Measurements from ENCODE around the gene ABCD4. TPM values are rescaled to one million over a fixed set of nuclear protein-coding genes. Genes with fewer than 3 reads are reported as not detected.

Gene ABCD4
- total RNA-seq, 2 donors from 2014 or later: 63.0 to 75.0 TPM

Other genes starting within 250 kb of the ABCD4 start
- 1 to 10 TPM; 7.8 to 8.9 TPM for gene ALDH6A1, start 218.5 kb downstream of the ABCD4 start, total RNA-seq
- gene LIN52, start 218.0 kb downstream of the ABCD4 start, total RNA-seq: 10 to 100 TPM in 1 of 2 donors, 1 to 10 TPM in 1; 7.6 to 10.5 TPM
- not detected for gene VSX2, start 63.5 kb downstream of the ABCD4 start, total RNA-seq
- not detected for gene VRTN, start 45.5 kb upstream of the ABCD4 start, total RNA-seq
- not detected for gene SYNDIG1L, start 123.3 kb upstream of the ABCD4 start, total RNA-seq
- gene NPC2, start 190.4 kb upstream of the ABCD4 start, total RNA-seq: 10 to 100 TPM; 32.7 to 39.0 TPM
- gene ISCA2, start 190.8 kb upstream of the ABCD4 start, total RNA-seq: 10 to 100 TPM; 14.4 to 21.3 TPM

Data from T-helper 17 cell (primary cell).